GM23248 (cell line): ENCODE data around the gene HHIPL2.
"Not testable (repeated sequence)": the region's sequence is repeated elsewhere in the genome, so short reads cannot be mapped to it uniquely, and the experiment has no call there.

Source experiments
- EZH2 ChIP-seq: fragments of 200-600 bp; sonication (generic); IDR thresholded peaks from 2 replicates; pipeline ENCODE4 v1.6.1; 2018; ENCODE audit warnings: antibody characterized with exemption, mild to moderate bottlenecking; ENCODE audit not compliant: insufficient read depth, poor library complexity, severe bottlenecking
- EZH2phosphoT487 ChIP-seq: fragments of 200-600 bp; sonication (generic); IDR thresholded peaks from 2 replicates; pipeline ENCODE4 v1.6.1; 2018; ENCODE audit warnings: antibody characterized with exemption, moderate library complexity, mild to moderate bottlenecking, low read depth; ENCODE audit not compliant: insufficient read depth

- TF ChIP-seq EZH2phosphoT487, EZH2: not testable (repeated sequence)
These were observed 71.5 kb downstream of the HHIPL2 start for GRCh38 chr1:222476436-222476835.
